IPS-18c (cell line): Measurements from ENCODE around the gene PAK1.

Experiments
- H3K4me3 ChIP-seq: 2 replicates; pipeline ENCODE4 v1.7.0; 2013; ENCODE audit warnings: low read depth, mild to moderate bottlenecking, low read length, moderate library complexity; ENCODE audit not compliant: insufficient read depth
- H3K9me3 ChIP-seq: one replicate; pipeline ENCODE4 v1.6.1; 2013; ENCODE audit warnings: mild to moderate bottlenecking, low read length, moderate library complexity; ENCODE audit not compliant: control insufficient read depth, insufficient read depth

The PAK1 gene

GRCh38 chr11:77284476-77285468 is 189.1 kb downstream of the PAK1 start:
- H3K4me3 ChIP-seq = no peak overlapping the region
- H3K9me3 ChIP-seq = no peaks in the 10 kb centered on the region

- no peaks in the 10 kb centered on the region for H3K9me3 ChIP-seq
- H3K4me3 ChIP-seq = no peak overlapping the region
Observed at GRCh38 chr11:77283101-77283500, 190.8 kb downstream of the PAK1 start.

- Histone ChIP-seq H3K4me3 (no peak overlapping the region), H3K9me3 (no peaks in the 10 kb centered on the region)
Observed at GRCh38 chr11:77278595-77279506, 195.0 kb downstream of the PAK1 start.

- H3K4me3 ChIP-seq = no peak overlapping the region
- H3K9me3 ChIP-seq = no peaks in the 10 kb centered on the region
Observed at GRCh38 chr11:77276271-77276670, 197.6 kb downstream of the PAK1 start.
